WTC11 (cell line): Measurements from ENCODE around the gene HSD17B8. TPM values are rescaled to one million over a fixed set of nuclear protein-coding genes. Genes with fewer than 3 reads are reported as not detected.

Experiments used
- ATAC-seq: fragments of 200-7000 bp; cut with Tn5 transposase; 2 replicates; pipeline ENCODE4 v1.10.0; 2021; ENCODE audit warnings: mild to moderate bottlenecking, moderate library complexity
- Bru-seq: library from RNA; stranded (reverse); fragments of 400-500 nt; gene quantifications from one replicate; lab custom pipeline; 2021; lab: Mats Ljungman, UMichigan
- CTCF ChIA-PET: fragments of 300-600 bp; sonication (Branson Sonifier 250); formaldehyde crosslinking; loops from one replicate; lab custom pipeline; 2021; ENCODE audit warnings: antibody characterized with exemption; lab: Charles Lee
- POLR2A ChIA-PET: fragments of 350-600 bp; sonication (Branson Sonifier 250); formaldehyde crosslinking; loops from one replicate; lab custom pipeline; 2021; ENCODE audit warnings: antibody characterized with exemption; lab: Charles Lee
- DNase-seq: peaks from one replicate; pipeline ENCODE4 v3.0.0; 2021; ENCODE audit warnings: low spot score
- H3K27ac Mint-ChIP-seq: 2 replicates; pipeline ENCODE4 v1.8.0; 2021; ENCODE audit warnings: mixed read lengths
- H3K27me3 Mint-ChIP-seq: 2 replicates; pipeline ENCODE4 v1.8.0; 2021; ENCODE audit warnings: low read depth, mild to moderate bottlenecking, moderate library complexity, mixed read lengths
- H3K36me3 Mint-ChIP-seq: 2 replicates; pipeline ENCODE4 v1.8.0; 2021; ENCODE audit warnings: mixed read lengths
- H3K4me1 Mint-ChIP-seq: 2 replicates; pipeline ENCODE4 v1.8.0; 2022; ENCODE audit warnings: mixed read lengths
- H3K4me3 Mint-ChIP-seq: 2 replicates; pipeline ENCODE4 v1.8.0; 2021; ENCODE audit warnings: mild to moderate bottlenecking, moderate library complexity, mixed read lengths
- H3K9me3 Mint-ChIP-seq: 2 replicates; pipeline ENCODE4 v1.8.0; 2021; ENCODE audit warnings: mixed read lengths
- FOXK1 ChIP-seq: sonication (generic); formaldehyde crosslinking; IDR thresholded peaks from 2 replicates; pipeline ENCODE4 v1.8.0; 2022; ENCODE audit warnings: mild to moderate bottlenecking, moderate library complexity, missing genetic modification reagents
- HMGXB4 ChIP-seq: sonication (generic); formaldehyde crosslinking; IDR thresholded peaks from 2 replicates; pipeline ENCODE4 v1.8.1; 2023; ENCODE audit warnings: mild to moderate bottlenecking, moderate library complexity, missing genetic modification reagents
- MXD4 ChIP-seq: fragments of 250-450 bp; sonication (Bioruptor Pico); IDR thresholded peaks from 2 replicates; pipeline ENCODE4 v1.8.0; 2021; ENCODE audit warnings: mild to moderate bottlenecking, moderate library complexity, borderline replicate concordance
- NFATC4 ChIP-seq: fragments of 250-450 bp; sonication (Bioruptor Pico); IDR thresholded peaks from 2 replicates; pipeline ENCODE4 v1.9.0; 2021; ENCODE audit warnings: mild to moderate bottlenecking
- NFYB ChIP-seq: sonication (generic); formaldehyde crosslinking; conservative IDR thresholded peaks from 2 replicates; pipeline ENCODE4 v1.8.0; 2022; ENCODE audit warnings: low read depth, missing genetic modification reagents
- PRDM15 ChIP-seq: sonication (generic); formaldehyde crosslinking; IDR thresholded peaks from 2 replicates; pipeline ENCODE4 v1.8.0; 2022; ENCODE audit warnings: missing genetic modification reagents
- PRRX2 ChIP-seq: fragments of 250-450 bp; sonication (Bioruptor Pico); IDR thresholded peaks from 2 replicates; pipeline ENCODE4 v1.8.0; 2021; ENCODE audit warnings: mild to moderate bottlenecking
- SMAD3 ChIP-seq: sonication (generic); formaldehyde crosslinking; IDR thresholded peaks from 2 replicates; pipeline ENCODE4 v1.8.0; 2022; ENCODE audit warnings: missing genetic modification reagents, mild to moderate bottlenecking, borderline replicate concordance
- SP1 ChIP-seq: sonication (generic); formaldehyde crosslinking; conservative IDR thresholded peaks from 2 replicates; pipeline ENCODE4 v1.8.1; 2022; ENCODE audit warnings: missing genetic modification reagents
- TEAD1 ChIP-seq: sonication (generic); formaldehyde crosslinking; IDR thresholded peaks from 2 replicates; pipeline ENCODE4 v1.8.0; 2022; ENCODE audit warnings: mild to moderate bottlenecking, missing genetic modification reagents
- ZNF138 ChIP-seq: sonication (generic); formaldehyde crosslinking; conservative IDR thresholded peaks from 2 replicates; pipeline ENCODE4 v1.8.1; 2022; ENCODE audit warnings: mild to moderate bottlenecking, moderate library complexity, missing genetic modification reagents
- ZNF317 ChIP-seq: sonication (generic); formaldehyde crosslinking; IDR thresholded peaks from 2 replicates; pipeline ENCODE4 v1.8.1; 2023; ENCODE audit warnings: low read depth, mild to moderate bottlenecking, moderate library complexity, missing genetic modification reagents, borderline replicate concordance
- ZNF416 ChIP-seq: fragments of 250-450 bp; sonication (Bioruptor Pico); IDR thresholded peaks from 2 replicates; pipeline ENCODE4 v1.9.0; 2021; ENCODE audit warnings: mild to moderate bottlenecking, inconsistent platforms
- long read RNA-seq, 3 experiments: library from RNA in 1 of 3; library from capped mRNA in 1 of 3; library from polyadenylated mRNA in 1 of 3; unstranded in 2 of 3; stranded (forward) in 1 of 3; transcript quantifications; one replicate each; pipeline ENCODE4 v2.0.0, GENCODE V29; 2021
- total RNA-seq: library from RNA; stranded (reverse); gene quantifications from 3 replicates; pipeline ENCODE4 v1.2.3, GENCODE V29; 2021
- TF ChIP-seq, protein P1 (sequence below): sonication (generic); formaldehyde crosslinking; IDR thresholded peaks from 2 replicates; pipeline ENCODE4 v1.8.0; 2022; ENCODE audit warnings: mild to moderate bottlenecking, missing genetic modification reagents
- TF ChIP-seq, protein P2 (sequence below): sonication (generic); formaldehyde crosslinking; IDR thresholded peaks from 2 replicates; pipeline ENCODE4 v1.8.0; 2022; ENCODE audit warnings: mild to moderate bottlenecking, missing genetic modification reagents
- TF ChIP-seq, protein P3 (sequence below): fragments of 250-450 bp; sonication (Bioruptor Pico); IDR thresholded peaks from 2 replicates; pipeline ENCODE4 v1.8.0; 2021; ENCODE audit warnings: mild to moderate bottlenecking
- TF ChIP-seq, protein P4 (sequence below): sonication (generic); formaldehyde crosslinking; IDR thresholded peaks from 2 replicates; pipeline ENCODE4 v1.8.1; 2023; ENCODE audit warnings: mild to moderate bottlenecking, missing genetic modification reagents
- TF ChIP-seq, protein P5 (sequence below): sonication (generic); formaldehyde crosslinking; IDR thresholded peaks from 2 replicates; pipeline ENCODE4 v1.8.1; 2022; ENCODE audit warnings: mild to moderate bottlenecking, moderate library complexity, missing genetic modification reagents

Gene HSD17B8
- total RNA-seq, result 7.3 to 8.1 TPM (median 7.7 TPM) in 3 replicates
- percentile 58 among the genes with signal in this experiment for Bru-seq, nascent RNA
- long read RNA-seq, experiment 1, transcript HSD17B8-203 (9 exons, 990 nt), result major isoform, 8 of 13 reads
- long read RNA-seq, experiment 1, partial matches to known transcripts, result 5 of 13 reads
- long read RNA-seq, experiment 1, other reads (novel, unspliced or antisense), result 0 of 13 reads
- long read RNA-seq, experiment 2, transcript HSD17B8-203 (9 exons, 990 nt), result major isoform, 6 of 11 reads
- long read RNA-seq, experiment 2, partial matches to known transcripts, result 1 of 11 reads
- long read RNA-seq, experiment 2, other reads (novel, unspliced or antisense), result 4 of 11 reads
- long read RNA-seq, experiment 3, transcript HSD17B8-203 (9 exons, 990 nt), result major isoform, 5 of 7 reads
- long read RNA-seq, experiment 3, partial matches to known transcripts, result 1 of 7 reads
- long read RNA-seq, experiment 3, other reads (novel, unspliced or antisense), result 1 of 7 reads

DNA sequence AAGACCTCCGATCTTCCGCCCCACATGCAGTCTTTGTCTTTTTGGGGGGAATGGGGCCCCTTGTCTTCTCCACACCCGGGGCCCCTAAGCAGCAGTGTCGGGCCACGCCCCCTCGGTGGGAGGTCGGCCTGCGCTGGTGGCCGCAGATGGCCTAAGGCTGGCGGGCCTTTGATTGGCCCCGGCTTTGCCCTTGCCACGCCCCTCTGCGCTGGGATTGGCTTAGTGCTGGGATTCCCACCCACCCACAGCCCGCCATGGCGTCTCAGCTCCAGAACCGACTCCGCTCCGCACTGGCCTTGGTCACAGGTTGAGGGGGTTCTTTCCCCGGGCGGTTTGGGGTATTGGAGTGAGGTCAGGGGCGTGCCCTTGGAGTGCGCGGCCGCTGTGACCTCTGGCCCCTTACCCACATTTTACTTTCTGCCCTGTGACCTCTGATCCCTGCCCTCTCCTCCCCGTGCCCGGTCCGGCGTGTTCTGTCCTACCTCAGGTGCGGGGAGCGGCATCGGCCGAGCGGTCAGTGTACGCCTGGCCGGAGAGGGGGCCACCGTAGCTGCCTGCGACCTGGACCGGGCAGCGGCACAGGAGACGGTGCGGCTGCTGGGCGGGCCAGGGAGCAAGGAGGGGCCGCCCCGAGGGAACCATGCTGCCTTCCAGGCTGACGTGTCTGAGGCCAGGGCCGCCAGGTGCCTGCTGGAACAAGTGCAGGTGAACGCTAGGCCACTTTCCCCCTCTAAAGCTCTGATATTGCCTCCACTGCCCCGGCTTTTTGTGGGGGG is at the start of gene HSD17B8:
Gene HSD17B8, plus strand, starts transcription at position 241 of the 776 bp plus-strand sequence. Its CDS starts 14 bp downstream, at position 255.
- Mint-ChIP-seq H3K9me3 (no peaks in the 10 kb centered on the region), H3K27ac (peak within 1 kb of the TSS; percentile 76), H3K36me3 (peaks cover 29% of the 10 kb centered on the region), H3K4me1 (peaks cover 52% of the 10 kb centered on the region), H3K27me3 (peaks cover 28% of the 10 kb centered on the region), H3K4me3 (peak within 1 kb of the TSS; percentile 88)
- POLR2A ChIA-PET, result interaction anchor here (0.6 to 2.0 kb wide), 4 partner anchors 11 to 233 kb away, joined by 3 to 8 read pairs (median 4); no protein-coding TSS in a partner anchor
- DNase-seq (peak; percentile 98), ATAC-seq (peak; percentile 67)
- CTCF ChIA-PET, result interaction anchor here (0.6 to 2.4 kb wide), 12 partner anchors 8 to 968 kb away, joined by 3 to 31 read pairs (median 4); partner anchors contain the start of genes B3GALT4 and COL11A2
- TF ChIP-seq SMAD3 (0 out of 2 replicates have a peak, but pooled peaks have one; percentile 31), TEAD1 (peak; percentile 82), NFATC4 (CRISPR knock-in tag) (0 out of 2 replicates have a peak, but pooled peaks have one; percentile 69), MXD4 (no peak), PRRX2 (CRISPR knock-in tag) (peak; percentile 58; the same call in 1 of the 2 replicates), ZNF138 (CRISPR knock-in tag) (no peak), HMGXB4 (CRISPR knock-in tag) (peak; percentile 43; the same call in 1 of the 2 replicates), NFYB (CRISPR knock-in tag) (peak; percentile 84), ZNF416 (peak; percentile 80; the same call in 1 of the 2 replicates), ZNF317 (CRISPR knock-in tag) (no peak), SP1 (peak; percentile 98), FOXK1 (CRISPR knock-in tag) (peak; percentile 42; the same call in 1 of the 2 replicates), PRDM15 (CRISPR knock-in tag) (peak; percentile 46)
- TF ChIP-seq, protein P1, sequence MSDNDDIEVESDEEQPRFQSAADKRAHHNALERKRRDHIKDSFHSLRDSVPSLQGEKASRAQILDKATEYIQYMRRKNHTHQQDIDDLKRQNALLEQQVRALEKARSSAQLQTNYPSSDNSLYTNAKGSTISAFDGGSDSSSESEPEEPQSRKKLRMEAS (CRISPR knock-in tag), result peak; percentile 22; the same call in 1 of the 2 replicates
- TF ChIP-seq, protein P2, sequence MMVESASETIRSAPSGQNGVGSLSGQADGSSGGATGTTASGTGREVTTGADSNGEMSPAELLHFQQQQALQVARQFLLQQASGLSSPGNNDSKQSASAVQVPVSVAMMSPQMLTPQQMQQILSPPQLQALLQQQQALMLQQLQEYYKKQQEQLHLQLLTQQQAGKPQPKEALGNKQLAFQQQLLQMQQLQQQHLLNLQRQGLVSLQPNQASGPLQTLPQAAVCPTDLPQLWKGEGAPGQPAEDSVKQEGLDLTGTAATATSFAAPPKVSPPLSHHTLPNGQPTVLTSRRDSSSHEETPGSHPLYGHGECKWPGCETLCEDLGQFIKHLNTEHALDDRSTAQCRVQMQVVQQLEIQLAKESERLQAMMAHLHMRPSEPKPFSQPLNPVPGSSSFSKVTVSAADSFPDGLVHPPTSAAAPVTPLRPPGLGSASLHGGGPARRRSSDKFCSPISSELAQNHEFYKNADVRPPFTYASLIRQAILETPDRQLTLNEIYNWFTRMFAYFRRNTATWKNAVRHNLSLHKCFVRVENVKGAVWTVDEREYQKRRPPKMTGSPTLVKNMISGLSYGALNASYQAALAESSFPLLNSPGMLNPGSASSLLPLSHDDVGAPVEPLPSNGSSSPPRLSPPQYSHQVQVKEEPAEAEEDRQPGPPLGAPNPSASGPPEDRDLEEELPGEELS (CRISPR knock-in tag), result no peak; the same call in 1 of the 2 replicates
- TF ChIP-seq, protein P3, sequence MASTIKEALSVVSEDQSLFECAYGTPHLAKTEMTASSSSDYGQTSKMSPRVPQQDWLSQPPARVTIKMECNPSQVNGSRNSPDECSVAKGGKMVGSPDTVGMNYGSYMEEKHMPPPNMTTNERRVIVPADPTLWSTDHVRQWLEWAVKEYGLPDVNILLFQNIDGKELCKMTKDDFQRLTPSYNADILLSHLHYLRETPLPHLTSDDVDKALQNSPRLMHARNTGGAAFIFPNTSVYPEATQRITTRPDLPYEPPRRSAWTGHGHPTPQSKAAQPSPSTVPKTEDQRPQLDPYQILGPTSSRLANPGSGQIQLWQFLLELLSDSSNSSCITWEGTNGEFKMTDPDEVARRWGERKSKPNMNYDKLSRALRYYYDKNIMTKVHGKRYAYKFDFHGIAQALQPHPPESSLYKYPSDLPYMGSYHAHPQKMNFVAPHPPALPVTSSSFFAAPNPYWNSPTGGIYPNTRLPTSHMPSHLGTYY (CRISPR knock-in tag), result 0 out of 2 replicates have a peak, but pooled peaks have one; percentile 57
- TF ChIP-seq, protein P4, sequence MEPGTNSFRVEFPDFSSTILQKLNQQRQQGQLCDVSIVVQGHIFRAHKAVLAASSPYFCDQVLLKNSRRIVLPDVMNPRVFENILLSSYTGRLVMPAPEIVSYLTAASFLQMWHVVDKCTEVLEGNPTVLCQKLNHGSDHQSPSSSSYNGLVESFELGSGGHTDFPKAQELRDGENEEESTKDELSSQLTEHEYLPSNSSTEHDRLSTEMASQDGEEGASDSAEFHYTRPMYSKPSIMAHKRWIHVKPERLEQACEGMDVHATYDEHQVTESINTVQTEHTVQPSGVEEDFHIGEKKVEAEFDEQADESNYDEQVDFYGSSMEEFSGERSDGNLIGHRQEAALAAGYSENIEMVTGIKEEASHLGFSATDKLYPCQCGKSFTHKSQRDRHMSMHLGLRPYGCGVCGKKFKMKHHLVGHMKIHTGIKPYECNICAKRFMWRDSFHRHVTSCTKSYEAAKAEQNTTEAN (CRISPR knock-in tag), result no peak
- TF ChIP-seq, protein P5, sequence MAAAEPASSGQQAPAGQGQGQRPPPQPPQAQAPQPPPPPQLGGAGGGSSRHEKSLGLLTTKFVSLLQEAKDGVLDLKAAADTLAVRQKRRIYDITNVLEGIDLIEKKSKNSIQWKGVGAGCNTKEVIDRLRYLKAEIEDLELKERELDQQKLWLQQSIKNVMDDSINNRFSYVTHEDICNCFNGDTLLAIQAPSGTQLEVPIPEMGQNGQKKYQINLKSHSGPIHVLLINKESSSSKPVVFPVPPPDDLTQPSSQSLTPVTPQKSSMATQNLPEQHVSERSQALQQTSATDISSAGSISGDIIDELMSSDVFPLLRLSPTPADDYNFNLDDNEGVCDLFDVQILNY (CRISPR knock-in tag), result 0 out of 2 replicates have a peak, but pooled peaks have one; percentile 28
